Measurements from ENCODE around the gene MYH8. TPM values are rescaled to one million over a fixed set of nuclear protein-coding genes. Genes with fewer than 3 reads are reported as not detected.

The MYH8 gene
- total and polyA plus RNA-seq, 2 donors (not counting 1 experiment from before 2014, with no cell fraction given) = not detected

DNA sequence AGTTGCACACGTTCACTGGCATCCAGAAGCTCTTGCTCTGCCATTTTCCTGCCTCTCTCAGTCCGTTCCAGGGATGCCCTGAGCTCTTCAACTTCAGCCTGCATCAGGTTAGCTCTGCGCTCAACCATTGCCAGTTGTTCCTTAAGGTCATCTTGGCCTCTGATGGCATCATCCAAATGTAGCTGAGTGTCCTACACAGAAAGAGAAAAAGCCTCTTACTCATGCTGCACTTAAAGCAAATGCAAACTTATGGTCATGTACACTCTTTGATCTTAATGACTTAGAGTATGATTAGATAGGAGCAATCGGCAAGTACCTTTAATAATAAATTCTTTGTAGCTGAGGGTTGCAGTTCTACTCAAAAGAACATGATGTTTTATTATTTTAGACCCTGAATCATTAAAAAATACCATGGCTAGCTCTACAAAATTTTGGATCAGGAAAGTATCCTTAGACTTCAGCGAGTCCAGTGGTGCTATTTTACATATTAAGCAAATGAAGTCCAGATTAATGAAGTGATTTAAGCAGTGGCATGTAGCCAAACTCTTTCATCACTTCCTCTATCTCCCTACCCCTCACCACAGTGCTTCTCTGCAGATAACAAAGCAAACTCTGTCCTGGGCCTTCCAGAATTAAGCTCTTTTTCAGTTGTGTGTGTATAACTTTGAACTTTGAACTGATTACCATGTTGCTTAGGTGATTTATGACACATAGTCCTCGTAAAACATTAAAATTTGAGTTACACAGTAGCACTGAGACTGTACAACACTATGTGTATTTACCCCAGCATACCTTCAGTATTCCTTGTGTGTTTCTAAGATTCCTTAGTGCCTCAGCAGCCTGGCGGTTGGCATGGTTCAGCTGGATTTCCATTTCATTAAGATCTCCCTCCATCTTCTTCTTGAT, 25.5 kb upstream of the MYH8 start:
- H3K4me1 ChIP-seq (ENCODE audit: control insufficient read depth, extremely low read depth, insufficient read depth, low read length) = no peaks in the 10 kb centered on the region
- DNase-seq (ENCODE audit: low read depth in 2 of 2) = no peak
- no peaks in the 10 kb centered on the region for H3K9me3 ChIP-seq (ENCODE audit: control insufficient read depth, insufficient read depth, low read depth, low read length)
- H3K27me3 ChIP-seq (ENCODE audit: control insufficient read depth, insufficient read depth, low read length) = no peaks in the 10 kb centered on the region
- H3K4me3 ChIP-seq (replicated peaks in 1 of 4; ENCODE audit: control extremely low read depth in 1 of 4, insufficient read depth in 1 of 4, low read depth in 3 of 4, low read length in 4 of 4) = no peak overlapping the region
- H3K36me3 ChIP-seq (ENCODE audit: control insufficient read depth, insufficient read depth, low read length) = no peaks in the 10 kb centered on the region
- TF ChIP-seq, protein P1, sequence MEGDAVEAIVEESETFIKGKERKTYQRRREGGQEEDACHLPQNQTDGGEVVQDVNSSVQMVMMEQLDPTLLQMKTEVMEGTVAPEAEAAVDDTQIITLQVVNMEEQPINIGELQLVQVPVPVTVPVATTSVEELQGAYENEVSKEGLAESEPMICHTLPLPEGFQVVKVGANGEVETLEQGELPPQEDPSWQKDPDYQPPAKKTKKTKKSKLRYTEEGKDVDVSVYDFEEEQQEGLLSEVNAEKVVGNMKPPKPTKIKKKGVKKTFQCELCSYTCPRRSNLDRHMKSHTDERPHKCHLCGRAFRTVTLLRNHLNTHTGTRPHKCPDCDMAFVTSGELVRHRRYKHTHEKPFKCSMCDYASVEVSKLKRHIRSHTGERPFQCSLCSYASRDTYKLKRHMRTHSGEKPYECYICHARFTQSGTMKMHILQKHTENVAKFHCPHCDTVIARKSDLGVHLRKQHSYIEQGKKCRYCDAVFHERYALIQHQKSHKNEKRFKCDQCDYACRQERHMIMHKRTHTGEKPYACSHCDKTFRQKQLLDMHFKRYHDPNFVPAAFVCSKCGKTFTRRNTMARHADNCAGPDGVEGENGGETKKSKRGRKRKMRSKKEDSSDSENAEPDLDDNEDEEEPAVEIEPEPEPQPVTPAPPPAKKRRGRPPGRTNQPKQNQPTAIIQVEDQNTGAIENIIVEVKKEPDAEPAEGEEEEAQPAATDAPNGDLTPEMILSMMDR (conservative IDR thresholded peaks at IDR 0.05 in 1 of 2, IDR thresholded peaks at IDR 0.05 in 1 of 2; ENCODE audit: low read depth in 1 of 2, low read length in 2 of 2) = no peak
- no peak for TF ChIP-seq EZH2 (IDR thresholded peaks at IDR 0.05; ENCODE audit: low read length, missing control alignments)
- H2AFZ ChIP-seq (ENCODE audit: low read length) = no peak overlapping the region
- H3K9ac ChIP-seq (ENCODE audit: insufficient read depth, low read length) = no peak overlapping the region
- no peak overlapping the region for H3K27ac ChIP-seq (ENCODE audit: insufficient read depth, low read length)
- H4K20me1 ChIP-seq (ENCODE audit: control insufficient read depth, extremely low read depth, insufficient read depth, low read length) = no peaks in the 10 kb centered on the region
- no peaks in the 10 kb centered on the region for H3K79me2 ChIP-seq (ENCODE audit: control insufficient read depth, insufficient read depth, low read length)
- no peak overlapping the region for H3K4me2 ChIP-seq (ENCODE audit: extremely low read depth, insufficient read depth, low read length)

DNA sequence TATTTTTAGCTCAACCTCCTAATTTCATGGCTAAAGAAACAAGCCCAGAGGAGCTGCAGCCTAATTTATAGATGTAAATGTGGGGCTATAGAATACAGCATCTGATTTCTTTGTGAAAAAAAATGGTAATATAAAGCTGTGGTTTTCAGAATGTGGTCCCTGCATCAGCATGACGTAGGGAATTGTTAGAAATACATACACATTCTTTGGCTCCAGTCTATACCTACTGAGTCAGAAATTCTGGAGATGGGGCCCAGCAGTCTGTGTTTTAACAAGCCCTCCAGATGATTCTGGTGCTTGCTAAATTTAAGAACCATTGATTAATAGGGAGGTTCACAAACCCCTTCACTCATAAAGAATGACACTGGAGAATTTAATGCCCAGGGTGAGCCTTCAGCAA, 18.1 kb upstream of the MYH8 start:
- Histone ChIP-seq H3K9ac (ENCODE audit: insufficient read depth, low read length) (no peak overlapping the region), H3K27ac (ENCODE audit: insufficient read depth, low read length) (no peak overlapping the region), H3K36me3 (ENCODE audit: control insufficient read depth, insufficient read depth, low read length) (no peaks in the 10 kb centered on the region), H3K9me3 (ENCODE audit: control insufficient read depth, insufficient read depth, low read depth, low read length) (no peaks in the 10 kb centered on the region), H3K27me3 (ENCODE audit: control insufficient read depth, insufficient read depth, low read length) (no peaks in the 10 kb centered on the region), H3K79me2 (ENCODE audit: control insufficient read depth, insufficient read depth, low read length) (no peaks in the 10 kb centered on the region), H3K4me2 (ENCODE audit: extremely low read depth, insufficient read depth, low read length) (no peak overlapping the region), H3K4me3 (replicated peaks in 1 of 4; ENCODE audit: control extremely low read depth in 1 of 4, insufficient read depth in 1 of 4, low read depth in 3 of 4, low read length in 4 of 4) (no peak overlapping the region), H3K4me1 (ENCODE audit: control insufficient read depth, extremely low read depth, insufficient read depth, low read length) (no peaks in the 10 kb centered on the region), H2AFZ (ENCODE audit: low read length) (no peak overlapping the region), H4K20me1 (ENCODE audit: control insufficient read depth, extremely low read depth, insufficient read depth, low read length) (no peaks in the 10 kb centered on the region)
- DNase-seq (ENCODE audit: low read depth in 2 of 2) = no peak
- TF ChIP-seq, protein P1 (conservative IDR thresholded peaks at IDR 0.05 in 1 of 2, IDR thresholded peaks at IDR 0.05 in 1 of 2; ENCODE audit: low read depth in 1 of 2, low read length in 2 of 2) = no peak
- TF ChIP-seq EZH2 (IDR thresholded peaks at IDR 0.05; ENCODE audit: low read length, missing control alignments) = no peak

DNA sequence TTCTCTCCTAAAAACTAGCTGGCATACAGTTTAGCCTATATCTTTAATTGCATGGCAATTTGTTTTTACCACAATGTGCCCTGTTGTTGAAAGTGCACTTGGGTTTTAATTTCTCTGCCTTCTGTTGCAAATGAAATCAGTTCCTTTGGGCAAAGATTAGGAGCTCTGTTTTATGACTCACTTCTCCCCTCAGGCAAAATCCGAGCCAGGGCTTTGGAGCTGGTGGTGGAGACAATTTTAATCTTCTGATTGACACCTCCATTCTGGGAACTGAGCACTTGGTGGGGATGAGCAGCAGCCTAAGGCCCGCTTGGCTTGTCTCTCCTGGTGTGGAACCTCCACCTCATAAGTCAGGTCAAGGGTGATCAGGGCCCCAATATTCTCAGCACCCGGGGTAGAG, 13.3 kb upstream of the MYH8 start:
- no peak overlapping the region for H3K4me2 ChIP-seq (ENCODE audit: extremely low read depth, insufficient read depth, low read length)
- no peak overlapping the region for H3K9ac ChIP-seq (ENCODE audit: insufficient read depth, low read length)
- no peaks in the 10 kb centered on the region for H3K27me3 ChIP-seq (ENCODE audit: control insufficient read depth, insufficient read depth, low read length)
- no peaks in the 10 kb centered on the region for H3K36me3 ChIP-seq (ENCODE audit: control insufficient read depth, insufficient read depth, low read length)
- H3K4me3 ChIP-seq (replicated peaks in 1 of 4; ENCODE audit: control extremely low read depth in 1 of 4, insufficient read depth in 1 of 4, low read depth in 3 of 4, low read length in 4 of 4) = no peak overlapping the region
- H3K79me2 ChIP-seq (ENCODE audit: control insufficient read depth, insufficient read depth, low read length) = no peaks in the 10 kb centered on the region
- no peak for DNase-seq (ENCODE audit: low read depth in 2 of 2)
- H3K27ac ChIP-seq (ENCODE audit: insufficient read depth, low read length) = no peak overlapping the region
- no peaks in the 10 kb centered on the region for H4K20me1 ChIP-seq (ENCODE audit: control insufficient read depth, extremely low read depth, insufficient read depth, low read length)
- no peak overlapping the region for H2AFZ ChIP-seq (ENCODE audit: low read length)
- TF ChIP-seq EZH2 (IDR thresholded peaks at IDR 0.05; ENCODE audit: low read length, missing control alignments) = no peak
- TF ChIP-seq, protein P1 (conservative IDR thresholded peaks at IDR 0.05 in 1 of 2, IDR thresholded peaks at IDR 0.05 in 1 of 2; ENCODE audit: low read depth in 1 of 2, low read length in 2 of 2) = no peak
- no peaks in the 10 kb centered on the region for H3K9me3 ChIP-seq (ENCODE audit: control insufficient read depth, insufficient read depth, low read depth, low read length)
- no peaks in the 10 kb centered on the region for H3K4me1 ChIP-seq (ENCODE audit: control insufficient read depth, extremely low read depth, insufficient read depth, low read length)

All from fibroblast of lung (primary cell).